GM12891 (cell line): ENCODE results near the gene CHIA.

ENCODE experiments used
- DNase-seq: peaks from one replicate; pipeline ENCODE4 v3.0.0; 2011; ENCODE audit warnings: low spot score; ENCODE audit not compliant: insufficient read length
- FAIRE-seq: peaks from 2 replicates; lab custom pipeline; 2011; peaks lifted over from hg19 to GRCh38; lab: Jason Lieb, UNC
- PAX5 ChIP-seq: IDR thresholded peaks from 2 replicates; pipeline ENCODE4 v1.6.1; 2011; ENCODE audit warnings: low read length, moderate library complexity, mild to moderate bottlenecking; ENCODE audit not compliant: insufficient read depth, severe bottlenecking
- POLR2A ChIP-seq: IDR thresholded peaks from 2 replicates; pipeline ENCODE4 v1.6.1; 2011; ENCODE audit warnings: low read depth, low read length, control low read depth
- POLR2AphosphoS5 ChIP-seq: IDR thresholded peaks from 2 replicates; pipeline ENCODE4 v1.6.1; 2011; ENCODE audit warnings: low read depth, low read length, control low read depth
- POU2F2 ChIP-seq: IDR thresholded peaks from 2 replicates; pipeline ENCODE4 v1.6.1; 2011; ENCODE audit warnings: low read depth, mild to moderate bottlenecking, control low read depth, low read length, moderate library complexity
- SPI1 ChIP-seq: IDR thresholded peaks from 2 replicates; pipeline ENCODE4 v1.6.1; 2011; ENCODE audit warnings: low read depth, low read length, control low read depth
- TAF1 ChIP-seq: IDR thresholded peaks from 2 replicates; pipeline ENCODE4 v1.6.1; 2011; ENCODE audit warnings: low read depth, low read length, control low read depth

Gene CHIA

DNA sequence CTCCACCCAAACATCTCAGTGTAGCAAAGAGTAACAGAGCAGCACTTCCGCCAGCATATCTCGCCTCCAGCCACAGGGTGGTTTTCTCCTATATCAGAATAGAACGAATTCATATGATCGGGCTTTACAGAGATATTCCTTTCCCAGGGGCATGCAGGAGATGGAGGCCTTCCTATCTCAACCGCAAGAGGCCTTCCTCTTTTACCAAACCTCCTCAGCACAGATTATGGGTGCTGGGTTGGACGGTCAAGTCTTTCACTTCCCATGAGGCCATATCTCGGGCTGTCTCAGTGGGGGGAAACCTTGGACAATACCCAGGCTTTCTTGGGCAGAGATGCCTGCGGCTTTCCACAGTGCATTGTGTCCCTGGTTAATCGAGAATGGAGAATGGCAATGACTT lies 71.1 kb downstream of the CHIA start:
- DNase-seq, result no peak
- TF ChIP-seq POLR2AphosphoS5 (no peak), TAF1 (no peak), POLR2A (no peak), PAX5 (no peak), SPI1 (no peak), POU2F2 (no peak)
- no peak for FAIRE-seq

DNA sequence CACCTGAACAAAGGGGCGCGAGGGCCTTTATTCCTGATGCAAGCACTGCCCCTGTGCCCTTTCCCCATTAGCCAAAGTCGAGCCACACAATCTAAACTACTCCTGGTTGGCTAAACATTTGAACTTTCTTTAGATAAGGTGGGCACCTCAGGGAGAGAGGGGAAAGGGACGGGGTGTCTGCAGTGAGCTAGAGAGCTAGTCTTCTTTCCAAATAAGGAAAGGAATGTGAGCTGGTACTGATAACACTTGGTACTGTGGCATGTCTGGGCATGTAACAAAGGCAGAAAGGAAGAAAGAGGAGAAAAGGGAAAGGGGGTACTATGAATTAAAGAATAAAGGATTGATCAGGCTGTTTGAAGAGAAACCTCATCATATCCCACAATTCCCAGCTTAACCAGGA lies 74.0 kb downstream of the CHIA start:
- DNase-seq (no peak), FAIRE-seq (no peak)
- TF ChIP-seq POU2F2, result no peak
- TF ChIP-seq TAF1, result no peak
- TF ChIP-seq SPI1, result no peak
- no peak for TF ChIP-seq PAX5
- TF ChIP-seq POLR2A, result no peak
- TF ChIP-seq POLR2AphosphoS5, result no peak

DNA sequence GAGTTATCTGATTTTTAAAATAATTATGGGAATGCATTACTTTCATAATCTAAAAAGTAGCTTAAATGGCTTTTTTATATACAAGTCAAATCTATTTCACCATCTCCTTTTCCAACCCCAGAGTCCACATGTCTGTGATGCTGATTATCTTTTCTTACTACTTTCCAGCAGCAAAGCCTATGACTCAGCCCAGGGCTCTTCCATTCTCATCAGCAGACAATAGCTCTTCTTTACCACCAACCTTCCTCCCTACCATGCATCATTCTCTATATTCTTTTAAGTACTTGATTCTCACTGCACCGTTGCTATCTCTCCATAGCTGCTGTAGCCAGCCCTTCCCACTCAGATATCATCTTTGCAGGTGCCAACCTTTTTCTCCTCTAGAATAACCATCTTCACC lies 75.6 kb downstream of the CHIA start:
- DNase-seq (no peak), FAIRE-seq (no peak)
- no peak for TF ChIP-seq POU2F2
- TF ChIP-seq TAF1, result no peak
- TF ChIP-seq SPI1, result no peak
- no peak for TF ChIP-seq POLR2AphosphoS5
- no peak for TF ChIP-seq PAX5
- no peak for TF ChIP-seq POLR2A

DNA sequence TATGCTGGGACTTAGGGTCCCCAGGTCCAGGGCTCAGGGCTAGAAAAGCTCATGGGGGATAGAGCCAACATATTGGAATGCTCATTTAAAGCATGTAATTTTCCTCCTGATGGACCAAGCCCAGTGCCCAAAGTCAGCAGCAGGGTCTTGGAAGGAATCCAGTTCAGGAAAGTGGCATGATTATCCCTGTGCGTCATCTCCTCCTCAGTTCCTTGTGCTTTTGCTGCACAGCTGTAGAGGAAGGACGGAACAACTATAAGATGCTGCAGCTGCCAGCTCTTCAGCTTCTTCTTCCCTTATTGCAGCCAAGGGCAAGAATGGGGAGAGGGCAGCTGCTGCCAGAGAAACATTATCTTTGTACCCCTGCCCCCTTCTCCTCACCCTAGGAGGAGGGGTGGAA lies 78.5 kb downstream of the CHIA start:
- TF ChIP-seq POLR2A (no peak), SPI1 (no peak), TAF1 (no peak), POU2F2 (no peak), PAX5 (no peak), POLR2AphosphoS5 (no peak)
- FAIRE-seq (no peak), DNase-seq (no peak)

DNA sequence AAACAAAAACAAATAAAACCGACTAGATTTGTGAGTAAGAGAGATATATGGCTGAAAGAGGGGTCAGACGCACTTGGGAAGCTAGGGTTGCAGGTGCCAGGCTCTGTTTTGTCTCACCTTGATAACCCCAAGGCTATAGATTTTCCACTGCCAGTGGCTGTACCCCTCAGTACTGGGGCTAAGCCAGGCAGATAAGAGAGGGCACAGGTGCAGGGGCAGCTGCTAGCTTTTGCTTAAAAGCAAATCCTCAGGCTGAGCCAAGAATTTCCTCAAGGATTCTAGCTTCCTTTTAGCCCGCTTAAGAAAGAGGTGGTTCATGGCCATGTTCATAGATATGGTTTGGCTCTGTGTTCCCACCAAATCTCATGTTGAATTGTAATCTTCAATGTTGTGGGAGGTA lies 79.0 kb downstream of the CHIA start:
- no peak for TF ChIP-seq SPI1
- no peak for TF ChIP-seq POLR2A
- no peak for TF ChIP-seq POU2F2
- TF ChIP-seq PAX5, result no peak
- no peak for TF ChIP-seq POLR2AphosphoS5
- TF ChIP-seq TAF1, result no peak
- FAIRE-seq (no peak), DNase-seq (no peak)
